A673 (cell line): Measurements from ENCODE around the gene HMCN1. TPM values are rescaled to one million over a fixed set of nuclear protein-coding genes. Genes with fewer than 3 reads are reported as not detected.

Experiments used
- BruUV-seq: library from RNA; stranded (reverse); fragments of 400-500 nt; replicated peaks from 2 replicates; lab custom pipeline; 2021; lab: Mats Ljungman, UMichigan
- CTCF ChIA-PET: fragments of 300-600 bp; sonication (Branson Sonifier 250); formaldehyde crosslinking; loops from one replicate; lab custom pipeline; 2022; ENCODE audit warnings: antibody characterized with exemption; lab: Charles Lee
- POLR2A ChIA-PET: fragments of 300-600 bp; sonication (Branson Sonifier 250); formaldehyde crosslinking; loops from one replicate; lab custom pipeline; 2022; ENCODE audit warnings: antibody characterized with exemption; ENCODE audit not compliant: low non-redundant PET; lab: Charles Lee
- DNase-seq: peaks from one replicate; pipeline ENCODE4 v3.0.0-alpha.2; 2015; ENCODE audit warnings: low spot score
- H3K27ac ChIP-seq: fragments of 200-600 bp; sonication (generic); 2 replicates; pipeline ENCODE4 v1.5.1; 2016; ENCODE audit warnings: mixed run types, low read depth, mild to moderate bottlenecking, mixed read lengths, antibody characterized with exemption, low read length; ENCODE audit not compliant: poor library complexity, severe bottlenecking
- H3K27me3 ChIP-seq: fragments of 200-600 bp; sonication (generic); replicated peaks from 2 replicates; pipeline ENCODE4 v1.6.1; 2017; ENCODE audit warnings: mixed run types, low read depth, mild to moderate bottlenecking, mixed read lengths, antibody characterized with exemption, low read length; ENCODE audit not compliant: insufficient read depth, poor library complexity
- H3K36me3 ChIP-seq: fragments of 200-600 bp; sonication (generic); 2 replicates; pipeline ENCODE4 v1.6.1; 2016; ENCODE audit warnings: mixed run types, mild to moderate bottlenecking, mixed read lengths, antibody characterized with exemption, low read length; ENCODE audit not compliant: insufficient read depth, poor library complexity, severe bottlenecking
- H3K4me1 ChIP-seq: fragments of 200-600 bp; sonication (generic); 2 replicates; pipeline ENCODE4 v1.6.1; 2017; ENCODE audit warnings: mixed run types, mild to moderate bottlenecking, mixed read lengths, antibody characterized with exemption, low read length; ENCODE audit not compliant: insufficient read depth, poor library complexity, severe bottlenecking
- H3K4me3 ChIP-seq: fragments of 200-600 bp; sonication (generic); 2 replicates; pipeline ENCODE4 v1.5.1; 2016; ENCODE audit warnings: low read depth, mixed run types, mild to moderate bottlenecking, mixed read lengths, low read length; ENCODE audit not compliant: poor library complexity, severe bottlenecking
- H3K9me3 ChIP-seq: fragments of 200-600 bp; sonication (generic); 2 replicates; pipeline ENCODE4 v1.6.1; 2016; ENCODE audit warnings: mixed run types, low read depth, mild to moderate bottlenecking, mixed read lengths, antibody characterized with exemption, low read length; ENCODE audit not compliant: poor library complexity, severe bottlenecking
- EZH2 ChIP-seq: fragments of 200-600 bp; sonication (generic); IDR thresholded peaks from 2 replicates; pipeline ENCODE4 v1.6.1; 2017; ENCODE audit warnings: borderline replicate concordance, low read depth, mild to moderate bottlenecking, mixed read lengths, antibody characterized with exemption, low read length; ENCODE audit not compliant: poor library complexity, severe bottlenecking
- intact Hi-C: fragments of 100-400 bp; cut with micrococcal nuclease; formaldehyde crosslinking; loops from one replicate; pipeline ENCODE4 v1.10.0; 2022; ENCODE audit not compliant: unreplicated experiment
- total RNA-seq: library from RNA; stranded (reverse); gene quantifications from 2 replicates; pipeline ENCODE4 v1.2.3, GENCODE V29; 2021
- TF ChIP-seq, protein P1 (sequence below): fragments of 300-800, 200-600 bp; sonication (generic); conservative IDR thresholded peaks from 2 replicates; pipeline ENCODE4 v1.5.1; 2017; ENCODE audit warnings: low read depth, mild to moderate bottlenecking, antibody characterized with exemption, low read length, moderate library complexity, mixed read lengths

The HMCN1 gene
- total RNA-seq, 1 experiment from 2014 or later: 134 TPM

DNA sequence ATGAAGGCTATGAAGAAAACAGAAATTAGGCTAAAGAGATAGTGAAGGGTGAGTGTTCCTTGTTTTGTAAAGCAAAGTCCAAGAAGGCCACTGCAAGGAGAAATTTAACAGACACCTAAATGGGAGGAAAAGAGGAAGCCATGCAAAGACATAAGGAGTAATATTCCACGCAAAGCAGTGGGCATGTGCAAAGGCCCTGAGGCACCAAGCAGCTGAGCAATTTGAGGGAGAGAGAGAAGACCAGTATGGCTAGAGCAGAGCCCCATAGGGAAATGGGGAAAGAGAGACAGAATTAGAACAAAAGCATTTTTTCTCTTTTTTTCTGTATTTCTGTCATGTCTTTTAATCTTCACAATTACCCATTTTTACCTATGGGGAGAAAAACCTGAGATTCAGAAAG lies 486.7 kb downstream of the HMCN1 start:
- POLR2A ChIA-PET: no interaction called here
- no TSS peak for BruUV-seq
- no peak for DNase-seq
- H3K36me3 ChIP-seq: no peaks in the 10 kb centered on the region
- TF ChIP-seq, protein P1, sequence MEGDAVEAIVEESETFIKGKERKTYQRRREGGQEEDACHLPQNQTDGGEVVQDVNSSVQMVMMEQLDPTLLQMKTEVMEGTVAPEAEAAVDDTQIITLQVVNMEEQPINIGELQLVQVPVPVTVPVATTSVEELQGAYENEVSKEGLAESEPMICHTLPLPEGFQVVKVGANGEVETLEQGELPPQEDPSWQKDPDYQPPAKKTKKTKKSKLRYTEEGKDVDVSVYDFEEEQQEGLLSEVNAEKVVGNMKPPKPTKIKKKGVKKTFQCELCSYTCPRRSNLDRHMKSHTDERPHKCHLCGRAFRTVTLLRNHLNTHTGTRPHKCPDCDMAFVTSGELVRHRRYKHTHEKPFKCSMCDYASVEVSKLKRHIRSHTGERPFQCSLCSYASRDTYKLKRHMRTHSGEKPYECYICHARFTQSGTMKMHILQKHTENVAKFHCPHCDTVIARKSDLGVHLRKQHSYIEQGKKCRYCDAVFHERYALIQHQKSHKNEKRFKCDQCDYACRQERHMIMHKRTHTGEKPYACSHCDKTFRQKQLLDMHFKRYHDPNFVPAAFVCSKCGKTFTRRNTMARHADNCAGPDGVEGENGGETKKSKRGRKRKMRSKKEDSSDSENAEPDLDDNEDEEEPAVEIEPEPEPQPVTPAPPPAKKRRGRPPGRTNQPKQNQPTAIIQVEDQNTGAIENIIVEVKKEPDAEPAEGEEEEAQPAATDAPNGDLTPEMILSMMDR: no peak
- TF ChIP-seq EZH2: no peak
- H3K4me1 ChIP-seq: no peaks in the 10 kb centered on the region
- no peak overlapping the region for H3K4me3 ChIP-seq
- intact Hi-C loops: no loop called here
- H3K27me3 ChIP-seq: no peaks in the 10 kb centered on the region
- no peaks in the 10 kb centered on the region for H3K9me3 ChIP-seq
- CTCF ChIA-PET: no interaction called here
- H3K27ac ChIP-seq: no peak overlapping the region

DNA sequence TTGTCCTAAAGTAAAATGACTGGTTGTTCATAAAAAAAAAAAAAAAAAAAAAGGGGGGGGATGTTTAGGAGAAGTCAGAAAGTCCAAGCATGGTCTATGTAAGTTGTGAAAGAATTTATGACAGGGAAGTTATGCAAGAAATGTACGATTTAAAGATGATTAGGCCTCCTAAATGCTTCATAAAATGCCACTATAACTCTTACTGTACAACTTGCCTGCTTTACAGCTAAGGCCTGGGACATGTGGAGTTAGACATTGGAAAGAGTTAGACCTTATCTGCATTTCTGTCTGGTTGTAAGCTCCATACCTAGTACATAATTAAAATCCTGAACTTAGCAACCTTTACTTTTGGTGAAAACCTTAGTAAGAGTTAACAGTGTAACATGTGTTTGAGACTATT lies 490.9 kb downstream of the HMCN1 start:
- H3K9me3 ChIP-seq: no peaks in the 10 kb centered on the region
- DNase-seq: no peak
- H3K36me3 ChIP-seq: no peaks in the 10 kb centered on the region
- no peak overlapping the region for H3K4me3 ChIP-seq
- H3K4me1 ChIP-seq: no peaks in the 10 kb centered on the region
- H3K27ac ChIP-seq: no peak overlapping the region
- no TSS peak for BruUV-seq
- no peaks in the 10 kb centered on the region for H3K27me3 ChIP-seq
- ChIA-PET POLR2A (interaction anchor here (0.6 kb wide), 1 partner anchor 74 kb away, joined by 3 read pairs; no protein-coding TSS in a partner anchor), CTCF (no interaction called here)
- intact Hi-C loops: no loop called here
- TF ChIP-seq, protein P1: no peak
- no peak for TF ChIP-seq EZH2

DNA sequence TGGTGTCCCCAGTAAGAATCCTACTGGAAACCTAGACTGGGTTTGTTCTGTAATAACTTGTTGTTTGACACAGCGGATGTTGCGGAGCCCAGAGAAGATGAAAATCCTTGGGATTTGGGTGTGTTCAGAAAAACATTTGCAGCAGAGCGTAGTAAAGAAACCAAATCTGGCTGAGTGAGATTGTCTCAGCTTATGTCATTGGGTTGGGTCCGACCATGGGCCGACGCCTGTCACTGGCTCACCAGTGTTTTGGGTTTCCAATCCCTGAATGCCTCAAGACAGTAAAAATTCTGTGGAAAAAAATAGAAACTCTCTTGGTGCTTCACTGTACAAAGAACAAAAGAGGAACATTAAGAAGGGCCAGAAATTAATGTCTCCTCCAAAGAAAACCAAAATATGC lies 494.6 kb downstream of the HMCN1 start:
- POLR2A ChIA-PET: interaction anchor here (0.6 kb wide), 1 partner anchor 61 kb away, joined by 4 read pairs; no protein-coding TSS in a partner anchor
- DNase-seq: no peak
- BruUV-seq: no TSS peak
- no peaks in the 10 kb centered on the region for H3K9me3 ChIP-seq
- no peak for TF ChIP-seq EZH2
- TF ChIP-seq, protein P1: no peak
- no peak overlapping the region for H3K27ac ChIP-seq
- H3K36me3 ChIP-seq: no peaks in the 10 kb centered on the region
- intact Hi-C loops: no loop called here
- H3K4me3 ChIP-seq: no peak overlapping the region
- CTCF ChIA-PET: no interaction called here
- no peaks in the 10 kb centered on the region for H3K4me1 ChIP-seq
- H3K27me3 ChIP-seq: no peaks in the 10 kb centered on the region
